A673 (cell line): ENCODE data around the gene CTSZ. TPM values are rescaled to one million over a fixed set of nuclear protein-coding genes. Genes with fewer than 3 reads are reported as not detected.
"Not testable (repeated sequence)": the region's sequence is repeated elsewhere in the genome, so short reads cannot be mapped to it uniquely, and the experiment has no call there.

ENCODE experiments used
- BruUV-seq: library from RNA; stranded (reverse); fragments of 400-500 nt; replicated peaks from 2 replicates; lab custom pipeline; 2021; lab: Mats Ljungman, UMichigan
- CTCF ChIA-PET: fragments of 300-600 bp; sonication (Branson Sonifier 250); formaldehyde crosslinking; loops from one replicate; lab custom pipeline; 2022; ENCODE audit warnings: antibody characterized with exemption; lab: Charles Lee
- POLR2A ChIA-PET: fragments of 300-600 bp; sonication (Branson Sonifier 250); formaldehyde crosslinking; loops from one replicate; lab custom pipeline; 2022; ENCODE audit warnings: antibody characterized with exemption; ENCODE audit not compliant: low non-redundant PET; lab: Charles Lee
- DNase-seq: peaks from one replicate; pipeline ENCODE4 v3.0.0-alpha.2; 2015; ENCODE audit warnings: low spot score
- H3K27ac ChIP-seq: fragments of 200-600 bp; sonication (generic); 2 replicates; pipeline ENCODE4 v1.5.1; 2016; ENCODE audit warnings: mixed run types, low read depth, mild to moderate bottlenecking, mixed read lengths, antibody characterized with exemption, low read length; ENCODE audit not compliant: poor library complexity, severe bottlenecking
- H3K27me3 ChIP-seq: fragments of 200-600 bp; sonication (generic); replicated peaks from 2 replicates; pipeline ENCODE4 v1.6.1; 2017; ENCODE audit warnings: mixed run types, low read depth, mild to moderate bottlenecking, mixed read lengths, antibody characterized with exemption, low read length; ENCODE audit not compliant: insufficient read depth, poor library complexity
- H3K36me3 ChIP-seq: fragments of 200-600 bp; sonication (generic); 2 replicates; pipeline ENCODE4 v1.6.1; 2016; ENCODE audit warnings: mixed run types, mild to moderate bottlenecking, mixed read lengths, antibody characterized with exemption, low read length; ENCODE audit not compliant: insufficient read depth, poor library complexity, severe bottlenecking
- H3K4me1 ChIP-seq: fragments of 200-600 bp; sonication (generic); 2 replicates; pipeline ENCODE4 v1.6.1; 2017; ENCODE audit warnings: mixed run types, mild to moderate bottlenecking, mixed read lengths, antibody characterized with exemption, low read length; ENCODE audit not compliant: insufficient read depth, poor library complexity, severe bottlenecking
- H3K4me3 ChIP-seq: fragments of 200-600 bp; sonication (generic); 2 replicates; pipeline ENCODE4 v1.5.1; 2016; ENCODE audit warnings: low read depth, mixed run types, mild to moderate bottlenecking, mixed read lengths, low read length; ENCODE audit not compliant: poor library complexity, severe bottlenecking
- H3K9me3 ChIP-seq: fragments of 200-600 bp; sonication (generic); 2 replicates; pipeline ENCODE4 v1.6.1; 2016; ENCODE audit warnings: mixed run types, low read depth, mild to moderate bottlenecking, mixed read lengths, antibody characterized with exemption, low read length; ENCODE audit not compliant: poor library complexity, severe bottlenecking
- EZH2 ChIP-seq: fragments of 200-600 bp; sonication (generic); IDR thresholded peaks from 2 replicates; pipeline ENCODE4 v1.6.1; 2017; ENCODE audit warnings: borderline replicate concordance, low read depth, mild to moderate bottlenecking, mixed read lengths, antibody characterized with exemption, low read length; ENCODE audit not compliant: poor library complexity, severe bottlenecking
- intact Hi-C: fragments of 100-400 bp; cut with micrococcal nuclease; formaldehyde crosslinking; loops from one replicate; pipeline ENCODE4 v1.10.0; 2022; ENCODE audit not compliant: unreplicated experiment
- total RNA-seq: library from RNA; stranded (reverse); gene quantifications from 2 replicates; pipeline ENCODE4 v1.2.3, GENCODE V29; 2021
- TF ChIP-seq, protein P1 (sequence below): fragments of 300-800, 200-600 bp; sonication (generic); conservative IDR thresholded peaks from 2 replicates; pipeline ENCODE4 v1.5.1; 2017; ENCODE audit warnings: low read depth, mild to moderate bottlenecking, antibody characterized with exemption, low read length, moderate library complexity, mixed read lengths

The CTSZ gene
- total RNA-seq, 1 experiment from 2014 or later, result 1.2 TPM

DNA sequence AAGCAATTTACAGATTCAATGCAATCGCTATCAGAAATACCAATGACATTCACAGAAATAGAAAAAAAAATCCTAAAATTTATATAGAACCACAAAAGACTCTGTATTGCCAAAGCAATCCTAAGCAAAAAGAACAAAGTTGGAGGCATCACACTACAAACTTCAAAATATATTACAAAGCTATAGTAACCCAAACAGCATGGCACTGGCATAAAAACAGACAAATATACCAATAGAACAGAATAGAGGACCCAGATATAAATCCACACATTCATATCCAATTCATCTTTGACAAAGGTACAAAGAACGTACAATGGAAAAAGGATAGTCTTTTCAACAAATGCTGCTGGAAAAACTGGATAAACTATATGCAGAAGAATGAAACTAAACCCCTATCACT, 37.6 kb downstream of the CTSZ start:
- no peaks in the 10 kb centered on the region for H3K36me3 ChIP-seq
- ChIA-PET CTCF (no interaction called here), POLR2A (no interaction called here)
- intact Hi-C loops, result no loop called here
- H3K4me3 ChIP-seq, result no peak overlapping the region
- H3K27me3 ChIP-seq, result no peaks in the 10 kb centered on the region
- no TSS peak for BruUV-seq
- TF ChIP-seq, protein P1, sequence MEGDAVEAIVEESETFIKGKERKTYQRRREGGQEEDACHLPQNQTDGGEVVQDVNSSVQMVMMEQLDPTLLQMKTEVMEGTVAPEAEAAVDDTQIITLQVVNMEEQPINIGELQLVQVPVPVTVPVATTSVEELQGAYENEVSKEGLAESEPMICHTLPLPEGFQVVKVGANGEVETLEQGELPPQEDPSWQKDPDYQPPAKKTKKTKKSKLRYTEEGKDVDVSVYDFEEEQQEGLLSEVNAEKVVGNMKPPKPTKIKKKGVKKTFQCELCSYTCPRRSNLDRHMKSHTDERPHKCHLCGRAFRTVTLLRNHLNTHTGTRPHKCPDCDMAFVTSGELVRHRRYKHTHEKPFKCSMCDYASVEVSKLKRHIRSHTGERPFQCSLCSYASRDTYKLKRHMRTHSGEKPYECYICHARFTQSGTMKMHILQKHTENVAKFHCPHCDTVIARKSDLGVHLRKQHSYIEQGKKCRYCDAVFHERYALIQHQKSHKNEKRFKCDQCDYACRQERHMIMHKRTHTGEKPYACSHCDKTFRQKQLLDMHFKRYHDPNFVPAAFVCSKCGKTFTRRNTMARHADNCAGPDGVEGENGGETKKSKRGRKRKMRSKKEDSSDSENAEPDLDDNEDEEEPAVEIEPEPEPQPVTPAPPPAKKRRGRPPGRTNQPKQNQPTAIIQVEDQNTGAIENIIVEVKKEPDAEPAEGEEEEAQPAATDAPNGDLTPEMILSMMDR, result no peak
- no peak for TF ChIP-seq EZH2
- no peaks in the 10 kb centered on the region for H3K4me1 ChIP-seq
- H3K27ac ChIP-seq, result no peak overlapping the region
- DNase-seq, result no peak
- peaks cover 8% of the 10 kb centered on the region for H3K9me3 ChIP-seq

DNA sequence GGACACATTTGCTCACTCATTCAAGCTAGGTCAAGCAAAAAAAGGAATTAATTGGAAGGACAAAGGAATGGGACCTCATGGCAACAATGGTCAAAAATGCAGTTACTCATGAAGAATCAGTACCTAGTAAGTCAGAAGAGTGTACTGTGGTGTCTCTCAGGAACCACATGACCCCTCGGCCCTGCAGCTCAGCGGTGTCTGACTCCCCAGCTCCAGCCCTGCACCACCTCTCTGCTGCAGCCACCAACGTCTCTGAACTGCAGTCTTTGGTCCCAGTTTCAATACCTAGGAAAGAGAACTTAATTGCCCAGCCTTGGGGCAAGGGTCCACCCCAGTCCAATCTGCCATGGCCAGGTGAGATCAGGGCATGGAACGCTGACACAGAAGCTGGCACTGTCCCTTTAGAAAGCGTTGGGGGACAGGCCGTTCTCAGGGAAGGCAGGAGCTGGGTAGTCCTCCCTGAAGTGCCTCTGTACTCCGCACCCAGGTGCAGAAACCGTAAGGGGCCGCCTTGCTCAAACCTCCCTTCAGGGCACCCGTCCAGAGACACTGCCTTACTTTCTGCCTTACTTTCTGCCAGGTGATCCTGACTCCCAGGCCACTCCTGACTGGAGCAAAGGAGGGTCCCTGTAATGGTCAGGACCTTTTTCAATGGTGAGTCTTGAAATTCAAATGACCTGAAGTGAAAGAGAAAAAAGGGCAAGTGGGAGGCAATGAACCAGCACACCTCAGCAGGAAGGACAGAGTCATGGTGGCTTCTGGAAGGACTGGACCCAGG, 39.2 kb downstream of the CTSZ start:
- intact Hi-C loops, result no loop called here
- no peak overlapping the region for H3K27ac ChIP-seq
- H3K27me3 ChIP-seq, result no peaks in the 10 kb centered on the region
- BruUV-seq, result no TSS peak
- no peaks in the 10 kb centered on the region for H3K36me3 ChIP-seq
- no peak overlapping the region for H3K4me3 ChIP-seq
- CTCF ChIA-PET, result no interaction called here
- no peaks in the 10 kb centered on the region for H3K4me1 ChIP-seq
- DNase-seq, result no peak
- POLR2A ChIA-PET, result no interaction called here
- peaks cover 8% of the 10 kb centered on the region for H3K9me3 ChIP-seq
- no peak for TF ChIP-seq EZH2
- TF ChIP-seq, protein P1, result no peak

DNA sequence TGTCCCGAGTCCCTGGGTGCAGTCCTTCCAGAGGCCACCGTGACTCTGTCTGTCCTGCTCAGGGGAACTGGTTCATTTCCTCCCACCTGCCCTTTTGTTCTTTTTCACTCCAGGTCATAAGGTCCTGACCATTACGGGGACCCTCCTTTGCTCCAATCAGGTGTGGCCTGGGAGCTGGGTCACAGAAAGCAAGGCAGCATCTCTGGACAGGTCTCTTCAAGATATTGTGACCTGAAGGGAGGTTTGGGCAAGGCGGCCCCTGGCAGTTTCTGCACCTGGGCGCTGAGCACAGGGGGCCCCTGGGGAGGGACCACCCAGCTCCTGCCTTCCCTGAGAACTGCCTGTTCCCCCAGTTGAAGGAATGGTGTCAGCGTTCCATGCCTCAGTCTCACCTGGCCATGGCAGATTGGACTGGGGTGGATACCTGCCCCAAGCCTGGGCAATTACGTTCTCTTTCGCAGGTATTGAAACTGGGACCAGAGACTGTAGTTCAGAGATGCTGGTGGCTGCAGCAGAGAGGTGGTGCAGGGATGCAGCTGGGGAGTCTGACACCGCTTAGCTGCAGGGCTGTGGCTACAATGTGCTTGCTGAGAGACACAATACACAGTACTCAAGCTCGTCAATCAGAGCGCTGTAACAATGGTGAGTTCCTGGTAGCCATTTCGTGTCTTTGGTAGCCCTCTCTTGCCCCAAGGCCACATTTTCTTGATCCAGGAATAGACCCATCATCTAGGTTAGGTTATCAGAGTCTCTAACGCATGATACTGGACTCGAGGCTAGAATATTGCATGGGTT, 41.6 kb downstream of the CTSZ start:
- POLR2A ChIA-PET, result no interaction called here
- Histone ChIP-seq H3K27ac (no peak overlapping the region), H3K4me3 (no peak overlapping the region), H3K4me1 (no peaks in the 10 kb centered on the region), H3K36me3 (no peaks in the 10 kb centered on the region), H3K9me3 (peaks cover 8% of the 10 kb centered on the region), H3K27me3 (no peaks in the 10 kb centered on the region)
- BruUV-seq, result no TSS peak
- TF ChIP-seq, protein P1, result no peak
- TF ChIP-seq EZH2, result no peak
- intact Hi-C loops, result no loop called here
- CTCF ChIA-PET, result no interaction called here
- no peak for DNase-seq

DNA sequence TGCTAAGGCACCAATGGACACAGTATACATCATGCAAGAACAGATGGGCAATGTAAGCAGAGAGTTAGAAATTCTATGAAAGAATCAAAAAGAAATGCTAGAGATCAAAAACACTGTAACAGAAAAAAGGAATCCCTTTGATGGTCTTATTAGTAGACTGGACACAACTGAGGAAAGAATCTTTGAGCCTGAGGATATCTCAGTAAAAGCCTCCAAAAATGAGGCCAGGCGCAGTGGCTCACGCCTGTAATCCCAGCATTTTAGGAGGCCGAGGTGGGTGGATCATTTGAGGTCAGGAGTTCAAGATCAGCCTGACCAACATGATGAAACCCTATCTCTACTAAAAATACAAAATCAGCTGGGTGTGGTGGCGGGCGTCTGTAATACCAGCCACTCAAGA, 43.1 kb downstream of the CTSZ start:
- H3K27ac ChIP-seq, DNase-seq, H3K27me3 ChIP-seq, H3K36me3 ChIP-seq, H3K9me3 ChIP-seq, POLR2A ChIA-PET, H3K4me1 ChIP-seq, BruUV-seq, H3K4me3 ChIP-seq, CTCF ChIA-PET, intact Hi-C loops: not testable (repeated sequence)
